ENCODE measurements around the gene CORO2A.
"Not testable (repeated sequence)": the region's sequence is repeated elsewhere in the genome, so short reads cannot be mapped to it uniquely, and the experiment has no call there.

CORO2A gene

DNA sequence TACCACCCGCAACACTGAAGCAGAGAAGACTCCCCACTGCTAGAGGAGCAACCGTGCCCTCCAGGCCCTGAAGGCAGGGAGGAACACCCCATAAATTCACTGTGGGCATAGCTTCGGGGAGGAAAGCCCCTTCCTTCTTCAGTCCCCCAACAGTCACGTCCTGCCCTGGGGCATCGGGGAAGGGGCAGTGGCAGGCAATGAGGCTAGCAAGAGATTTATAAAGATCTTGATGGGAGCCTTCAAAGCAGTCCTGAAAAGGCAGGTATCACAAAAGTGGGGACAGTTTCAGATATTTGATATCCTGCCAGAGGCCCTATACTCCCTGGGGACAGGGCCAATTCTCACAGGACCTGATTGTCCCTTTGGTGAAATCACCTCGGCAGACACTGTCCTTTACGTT is 56.5 kb downstream of the CORO2A start:
- in situ Hi-C loops (cut with HindIII; ENCODE audit: low sequenced_read_pairs), result no loop called here
- no peak overlapping the region for H3K4me3 ChIP-seq (ENCODE audit: low read depth, low read length)
- TF ChIP-seq, protein P1, sequence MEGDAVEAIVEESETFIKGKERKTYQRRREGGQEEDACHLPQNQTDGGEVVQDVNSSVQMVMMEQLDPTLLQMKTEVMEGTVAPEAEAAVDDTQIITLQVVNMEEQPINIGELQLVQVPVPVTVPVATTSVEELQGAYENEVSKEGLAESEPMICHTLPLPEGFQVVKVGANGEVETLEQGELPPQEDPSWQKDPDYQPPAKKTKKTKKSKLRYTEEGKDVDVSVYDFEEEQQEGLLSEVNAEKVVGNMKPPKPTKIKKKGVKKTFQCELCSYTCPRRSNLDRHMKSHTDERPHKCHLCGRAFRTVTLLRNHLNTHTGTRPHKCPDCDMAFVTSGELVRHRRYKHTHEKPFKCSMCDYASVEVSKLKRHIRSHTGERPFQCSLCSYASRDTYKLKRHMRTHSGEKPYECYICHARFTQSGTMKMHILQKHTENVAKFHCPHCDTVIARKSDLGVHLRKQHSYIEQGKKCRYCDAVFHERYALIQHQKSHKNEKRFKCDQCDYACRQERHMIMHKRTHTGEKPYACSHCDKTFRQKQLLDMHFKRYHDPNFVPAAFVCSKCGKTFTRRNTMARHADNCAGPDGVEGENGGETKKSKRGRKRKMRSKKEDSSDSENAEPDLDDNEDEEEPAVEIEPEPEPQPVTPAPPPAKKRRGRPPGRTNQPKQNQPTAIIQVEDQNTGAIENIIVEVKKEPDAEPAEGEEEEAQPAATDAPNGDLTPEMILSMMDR (IDR thresholded peaks at IDR 0.05; ENCODE audit: low read depth, low read length), result no peak
- no peak for DNase-seq (ENCODE audit: low read depth, low spot score)

GRCh38 chr9:98135558-98135934 is 56.9 kb downstream of the CORO2A start:
- no peak overlapping the region for H3K4me3 ChIP-seq (ENCODE audit: low read depth, low read length)
- in situ Hi-C loops (cut with HindIII; ENCODE audit: low sequenced_read_pairs), result no loop called here
- no peak for DNase-seq (ENCODE audit: low read depth, low spot score)
- TF ChIP-seq, protein P1 (IDR thresholded peaks at IDR 0.05; ENCODE audit: low read depth, low read length), result no peak

- TF ChIP-seq, protein P1 (IDR thresholded peaks at IDR 0.05; ENCODE audit: low read depth, low read length), result no peak
- no peak for DNase-seq (ENCODE audit: low read depth, low spot score)
- in situ Hi-C loops (cut with HindIII; ENCODE audit: low sequenced_read_pairs), result no loop called here
- no peak overlapping the region for H3K4me3 ChIP-seq (ENCODE audit: low read depth, low read length)
These were observed 57.5 kb downstream of the CORO2A start for GRCh38 chr9:98134702-98135557.

GRCh38 chr9:98132806-98133631 is 59.4 kb downstream of the CORO2A start:
- H3K4me3 ChIP-seq (ENCODE audit: low read depth, low read length), result no peak overlapping the region
- TF ChIP-seq, protein P1 (IDR thresholded peaks at IDR 0.05; ENCODE audit: low read depth, low read length), result no peak
- in situ Hi-C loops (cut with HindIII; ENCODE audit: low sequenced_read_pairs), result no loop called here
- no peak for DNase-seq (ENCODE audit: low read depth, low spot score)

DNA sequence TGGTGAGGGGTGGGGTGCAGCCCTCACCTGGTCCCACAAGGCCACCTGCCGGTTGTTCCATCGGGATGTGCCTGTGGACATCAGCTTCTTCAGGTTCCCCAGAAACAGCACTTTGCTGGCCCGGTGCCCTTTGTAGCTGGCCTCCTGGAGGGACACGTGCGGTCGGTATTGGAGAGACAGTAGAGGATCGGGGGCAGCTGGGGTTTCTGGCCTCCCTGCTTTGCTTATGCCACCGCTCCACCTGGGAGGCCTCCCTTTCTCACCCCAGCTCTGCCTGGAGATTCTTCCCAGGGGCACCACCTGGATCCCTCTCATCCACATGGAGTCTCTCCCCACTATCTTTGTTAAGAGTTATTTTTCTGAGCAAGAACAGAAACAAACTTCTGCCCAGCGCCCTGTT is 60.3 kb downstream of the CORO2A start:
- no peak overlapping the region for H3K4me3 ChIP-seq (ENCODE audit: low read depth, low read length)
- in situ Hi-C loops (cut with HindIII; ENCODE audit: low sequenced_read_pairs), result no loop called here
- TF ChIP-seq, protein P1 (IDR thresholded peaks at IDR 0.05; ENCODE audit: low read depth, low read length), result no peak
- DNase-seq (ENCODE audit: low read depth, low spot score), result no peak

GRCh38 chr9:98130576-98131228 is 61.7 kb downstream of the CORO2A start:
- no peak overlapping the region for H3K4me3 ChIP-seq (ENCODE audit: low read depth, low read length)
- TF ChIP-seq, protein P1 (IDR thresholded peaks at IDR 0.05; ENCODE audit: low read depth, low read length), result no peak
- in situ Hi-C loops (cut with HindIII; ENCODE audit: low sequenced_read_pairs), result no loop called here
- no peak for DNase-seq (ENCODE audit: low read depth, low spot score)

DNA sequence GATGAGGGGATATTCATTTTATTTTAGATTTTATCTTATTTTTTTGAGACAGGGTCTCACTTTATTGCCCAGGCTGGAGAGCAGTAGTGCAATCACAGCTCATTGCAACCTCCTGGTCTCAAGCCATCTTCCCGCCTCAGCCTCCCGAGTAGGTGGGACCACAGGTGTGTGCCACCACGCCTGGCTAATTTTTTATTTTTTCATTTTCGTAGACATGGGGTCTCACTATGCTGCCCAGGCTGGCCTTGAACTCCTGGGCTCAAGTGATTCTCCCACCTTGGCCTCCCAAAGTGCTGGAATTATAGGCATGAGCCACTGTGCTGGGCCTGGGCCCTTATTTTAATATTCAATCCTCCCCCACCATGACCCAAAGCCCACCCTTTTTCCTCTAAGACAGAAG is 62.4 kb downstream of the CORO2A start:
- in situ Hi-C loops (cut with HindIII; ENCODE audit: low sequenced_read_pairs); DNase-seq (ENCODE audit: low read depth, low spot score); H3K4me3 ChIP-seq (ENCODE audit: low read depth, low read length): not testable (repeated sequence)

Data from astrocyte of the spinal cord (primary cell).